NCI-H1417 (cell line): ENCODE data around the gene TEX101.
"Not testable (repeated sequence)": the region's sequence is repeated elsewhere in the genome, so short reads cannot be mapped to it uniquely, and the experiment has no call there.

Experiments used
- DNase-seq, 3 experiments: peaks; one replicate each; lab custom pipeline; 2025; lab: John Stamatoyannopoulos, UW

Gene TEX101

GRCh38 chr19:43420954-43421353, 6.3 kb downstream of the TEX101 start:
- no peak for DNase-seq

DNA sequence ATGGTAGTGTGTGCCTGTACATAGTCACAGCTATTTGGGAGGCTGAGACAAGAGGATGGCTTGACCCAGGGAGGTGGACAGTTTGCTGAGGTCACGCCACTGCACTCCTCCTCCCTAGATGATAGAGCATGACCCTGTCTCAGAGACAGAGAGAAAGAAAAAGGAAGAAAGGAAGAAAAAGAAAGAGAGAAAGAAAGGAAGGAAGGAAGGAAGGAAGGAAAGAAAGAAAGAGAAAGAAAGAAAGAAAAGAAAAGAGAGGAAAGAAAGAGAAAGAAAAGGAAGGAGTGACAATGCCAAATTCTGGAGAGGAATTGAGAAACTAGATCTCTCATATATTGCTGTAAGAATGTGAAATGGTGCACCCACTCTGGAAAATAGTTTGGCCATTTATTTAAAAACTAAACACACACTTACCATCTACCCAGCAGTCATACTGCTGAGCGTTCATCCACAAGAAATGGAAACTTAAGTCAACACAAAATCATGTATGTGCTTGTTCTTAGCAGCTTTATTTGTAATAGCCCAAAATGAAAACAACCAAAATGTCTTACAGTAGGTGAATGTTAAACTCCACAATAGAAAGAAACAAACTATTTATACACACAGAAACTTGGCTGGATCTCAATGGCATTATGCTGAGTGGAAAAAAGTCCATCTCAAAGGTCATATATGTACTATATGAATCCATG, 7.5 kb downstream of the TEX101 start:
- DNase-seq: no peak

- no peak for DNase-seq
Measured at GRCh38 chr19:43422689-43423066, 8.0 kb downstream of the TEX101 start.

- DNase-seq: no peak
Measured at GRCh38 chr19:43423779-43424178, 9.1 kb downstream of the TEX101 start.

DNA sequence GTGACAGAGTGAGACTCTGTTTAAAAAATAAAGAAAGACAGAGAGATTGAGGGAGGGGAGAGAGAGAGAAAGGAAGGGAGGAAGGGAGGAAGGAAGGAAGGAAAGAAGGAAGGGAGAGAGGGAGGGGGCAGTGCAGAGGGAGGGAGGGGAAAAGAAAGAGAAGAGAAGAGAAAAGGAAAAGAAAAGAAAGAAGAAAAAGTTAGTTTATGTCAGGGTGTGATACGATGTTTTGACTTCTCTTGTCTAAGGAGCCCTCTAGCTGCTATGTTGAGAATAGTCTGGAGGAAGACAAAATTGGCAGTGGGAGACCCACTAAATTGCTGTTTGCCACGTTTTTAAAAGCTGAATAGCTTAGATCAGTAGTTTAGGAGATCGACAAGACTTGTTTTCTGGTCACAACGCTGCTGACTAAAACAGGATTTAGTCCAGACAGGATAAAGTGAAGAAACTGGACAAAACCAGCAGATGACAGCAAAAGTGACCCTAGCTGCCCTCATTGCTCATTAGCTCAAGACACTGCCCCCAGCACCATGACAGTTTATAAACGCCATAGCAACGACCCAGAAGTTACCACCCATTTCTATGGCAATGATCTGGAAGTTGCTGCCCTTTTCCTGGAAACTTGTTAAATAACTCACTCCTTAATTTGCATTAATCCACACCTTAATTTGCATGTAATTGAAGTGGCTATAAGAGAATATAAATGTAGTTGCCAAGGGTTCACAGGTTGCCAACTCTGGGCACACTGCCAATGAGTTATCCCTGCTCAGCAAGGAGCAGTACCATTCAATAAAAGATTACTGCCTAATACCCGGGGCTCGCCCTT, 11.1 kb downstream of the TEX101 start:
- peak in 1 of 3 experiments; percentile 45 for DNase-seq

DNA sequence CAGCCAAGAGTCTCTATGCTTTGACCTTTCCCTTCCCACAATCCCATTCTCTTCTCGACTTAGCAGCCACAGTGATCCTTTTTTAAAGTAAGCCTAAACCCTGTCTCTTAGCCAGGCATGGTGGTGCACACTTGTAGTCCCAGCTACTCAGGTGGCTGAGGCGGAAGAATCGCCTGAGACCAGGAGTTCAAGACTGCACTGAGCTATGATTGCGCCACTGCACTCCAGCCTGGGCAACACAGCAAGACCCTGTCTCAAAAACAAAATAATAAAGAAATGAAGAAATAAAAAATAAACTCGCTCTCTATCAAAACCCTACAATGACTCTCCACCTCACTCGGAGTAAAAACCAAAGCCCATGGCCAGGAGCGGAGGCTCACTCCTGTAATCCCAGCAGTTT, 14.7 kb downstream of the TEX101 start:
- no peak for DNase-seq

DNA sequence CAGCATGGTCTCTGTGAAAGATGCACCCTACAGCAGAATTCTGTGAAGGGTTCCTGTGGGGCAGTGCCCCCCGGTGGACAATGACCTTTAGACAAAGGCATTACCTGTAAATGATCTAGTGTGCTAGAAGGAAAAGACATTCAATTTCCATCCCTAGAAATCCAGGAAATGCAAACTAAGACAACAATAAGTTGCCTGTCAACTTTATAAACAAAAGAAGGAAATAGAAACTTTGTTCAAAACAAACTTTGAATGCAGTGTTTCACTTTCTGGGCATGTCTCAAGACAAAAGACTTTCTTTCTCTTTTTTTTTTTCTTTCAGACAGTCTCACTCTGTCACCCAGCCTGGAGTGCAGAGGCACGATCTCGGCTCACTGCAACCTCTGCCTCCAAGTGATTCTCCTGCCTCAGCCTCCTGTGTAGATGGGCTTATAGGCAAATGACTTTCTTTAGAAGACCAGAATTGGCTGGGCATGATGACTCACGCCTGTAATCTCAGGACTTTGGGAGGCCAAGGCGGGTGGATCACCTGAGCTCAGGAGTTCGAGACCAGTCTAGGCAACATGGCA, 15.5 kb downstream of the TEX101 start:
- DNase-seq: no peak

DNA sequence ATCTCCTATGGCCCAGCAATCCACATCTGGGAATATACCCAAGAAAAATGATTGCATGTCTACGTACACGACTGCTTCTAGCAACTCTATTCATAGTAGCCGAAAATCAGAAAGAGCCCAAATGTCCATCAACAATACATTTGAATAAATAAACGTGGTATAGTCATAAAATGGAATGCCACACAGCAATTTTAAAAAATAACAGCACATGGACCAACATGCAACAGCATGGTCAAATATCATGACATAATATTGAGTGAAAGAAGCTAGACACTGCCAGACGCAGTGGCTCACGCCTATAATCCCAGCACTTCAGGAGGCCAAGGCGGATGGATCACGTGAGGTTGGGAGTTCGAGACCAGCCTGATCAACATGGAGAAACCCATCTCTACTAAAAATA, 16.3 kb downstream of the TEX101 start:
- no peak for DNase-seq

DNA sequence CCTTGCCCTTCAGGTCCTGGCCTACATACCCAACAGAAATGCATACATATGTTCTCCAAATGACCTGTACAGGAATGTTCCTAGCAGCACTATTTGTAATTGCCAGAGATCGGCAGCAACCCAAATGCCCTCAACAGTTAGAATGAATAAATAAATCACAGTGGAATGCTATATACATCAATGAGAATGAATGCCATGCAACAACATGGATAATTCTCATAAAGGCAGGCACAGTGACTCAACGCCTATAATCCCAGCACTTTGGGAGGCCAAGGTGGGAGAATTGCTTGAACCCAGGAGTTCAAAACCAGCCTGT, 18.6 kb downstream of the TEX101 start:
- DNase-seq: no peak

- DNase-seq: no peak
Measured at GRCh38 chr19:43433689-43434088, 19.0 kb downstream of the TEX101 start.

- no peak for DNase-seq
Measured at GRCh38 chr19:43435775-43436174, 21.1 kb downstream of the TEX101 start.

DNA sequence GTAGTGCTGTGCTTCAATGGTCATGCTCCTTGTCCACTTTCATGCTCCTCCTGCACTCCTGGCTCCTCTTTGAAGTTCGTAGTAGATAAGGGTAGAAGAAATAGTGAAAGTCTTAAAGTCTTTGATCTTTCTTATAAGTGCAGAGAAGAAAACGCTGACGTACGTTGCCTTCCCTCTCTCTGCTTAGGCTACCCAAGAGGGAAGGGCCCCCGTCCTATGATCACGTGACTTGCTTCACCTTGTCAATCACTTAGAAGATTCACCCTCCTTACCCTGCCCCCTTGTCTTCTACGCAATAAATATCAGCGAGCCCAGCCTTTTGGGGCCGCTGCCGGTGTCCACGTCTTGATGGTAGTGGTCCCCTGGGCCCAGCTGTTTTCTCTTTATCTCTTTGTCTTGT, 22.6 kb downstream of the TEX101 start:
- not testable (repeated sequence) for DNase-seq

- no peak for DNase-seq
Measured at GRCh38 chr19:43437712-43438111, 23.0 kb downstream of the TEX101 start.

DNA sequence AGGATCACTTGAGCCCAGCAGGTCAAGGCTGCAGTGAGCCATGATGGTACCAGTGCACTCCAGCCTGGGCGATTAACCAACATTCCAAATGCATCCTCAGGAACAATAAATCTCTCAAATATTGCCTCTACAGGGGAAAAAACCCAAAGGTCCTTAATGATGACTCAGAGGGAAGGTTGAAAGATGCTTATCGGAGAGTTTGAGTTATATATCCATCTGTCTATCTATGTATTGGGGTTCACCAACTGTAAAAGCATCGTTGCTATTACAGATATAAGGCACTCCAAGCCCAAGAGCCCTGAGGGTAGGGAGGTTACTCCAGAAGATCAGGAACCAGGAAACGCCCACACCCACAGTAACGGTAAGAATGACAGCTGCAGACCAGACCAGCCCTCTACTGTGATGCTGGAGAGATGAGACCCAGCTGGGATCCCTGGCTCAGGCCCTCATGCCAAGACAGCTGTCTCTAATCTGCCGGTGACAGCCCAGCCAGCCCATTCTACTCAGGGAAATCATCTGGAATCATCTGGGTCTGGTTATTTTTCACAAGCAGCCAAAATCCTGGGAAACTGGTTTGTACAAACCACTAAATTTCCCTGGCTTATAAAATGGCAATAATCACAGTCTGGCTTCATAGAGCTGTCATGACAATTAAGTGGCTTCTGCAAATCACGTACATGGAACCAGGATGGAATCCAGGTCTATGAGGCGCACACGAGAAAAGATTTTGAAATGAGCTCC, 23.8 kb downstream of the TEX101 start:
- DNase-seq: no peak

DNA sequence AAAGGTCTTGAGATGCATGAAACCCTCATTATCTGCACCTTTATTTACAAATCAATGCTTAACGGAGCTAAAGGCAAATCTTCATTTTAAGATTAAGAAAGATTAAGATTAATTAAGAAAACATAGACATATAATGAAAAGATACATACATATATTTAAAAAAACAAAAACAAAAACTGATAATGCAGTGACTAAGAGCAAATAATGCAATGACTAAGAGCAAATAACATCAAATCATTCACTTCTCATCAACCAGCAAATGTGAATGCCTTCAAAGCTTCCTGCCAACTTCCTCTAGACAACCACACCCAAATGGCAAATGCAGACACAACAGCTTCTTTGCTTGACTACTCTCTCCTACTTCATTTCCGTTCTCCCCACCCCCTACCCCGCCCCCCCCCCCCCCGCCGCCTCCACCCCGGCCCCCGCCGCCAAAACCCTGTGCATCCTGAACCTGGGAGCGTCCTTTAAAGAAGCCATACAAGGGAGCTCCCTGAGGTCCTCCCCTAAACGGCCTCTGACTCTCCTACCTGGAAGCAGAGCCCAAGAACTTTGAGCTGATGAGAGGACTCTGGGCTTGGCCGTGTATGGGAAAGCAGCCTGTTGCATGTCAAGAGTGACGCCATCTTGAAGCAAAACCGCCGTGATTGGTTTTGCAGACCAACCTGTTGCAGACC, 24.5 kb downstream of the TEX101 start:
- no peak for DNase-seq

- no peak for DNase-seq
Measured at GRCh38 chr19:43439709-43440063, 25.0 kb downstream of the TEX101 start.

DNA sequence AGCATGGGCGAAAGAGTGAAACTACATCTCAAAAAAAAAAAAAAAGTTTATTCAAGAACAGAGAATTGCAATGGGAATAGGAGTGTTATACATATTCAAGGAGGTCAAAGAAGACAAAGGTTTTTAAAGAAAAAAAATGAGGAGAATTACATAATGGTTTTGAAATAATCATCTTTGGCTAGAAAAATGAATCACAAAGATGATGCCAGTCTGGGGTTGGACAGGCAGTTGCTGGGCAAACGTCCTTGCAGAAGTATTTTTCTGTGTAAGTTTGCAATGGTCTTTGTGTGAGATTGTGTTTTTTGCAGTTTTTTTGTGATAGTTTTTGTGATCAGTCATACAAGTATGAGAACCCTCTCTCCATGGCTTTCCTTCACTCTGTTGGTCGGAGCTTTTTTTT, 27.0 kb downstream of the TEX101 start:
- DNase-seq: no peak

DNA sequence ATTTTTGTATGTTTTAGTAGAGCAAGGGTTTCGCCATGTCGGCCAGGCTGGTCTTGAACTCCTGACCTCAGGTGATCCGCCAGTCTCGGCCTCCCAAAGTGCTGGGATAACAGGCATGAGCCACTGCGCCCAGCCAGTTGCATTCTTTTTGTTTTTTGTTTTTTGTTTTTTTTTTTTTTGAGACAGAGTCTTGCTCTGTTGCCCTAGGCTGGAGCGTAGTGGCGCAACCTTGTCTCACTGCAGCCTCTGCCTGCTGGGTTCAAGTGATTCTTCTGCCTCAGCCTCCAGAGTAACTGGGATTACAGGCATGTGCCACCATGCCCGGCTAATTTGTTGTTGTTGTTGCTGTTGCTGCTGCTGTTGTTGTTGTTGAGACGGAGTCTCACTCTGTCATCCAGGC, 29.4 kb downstream of the TEX101 start:
- DNase-seq: not testable (repeated sequence)

DNA sequence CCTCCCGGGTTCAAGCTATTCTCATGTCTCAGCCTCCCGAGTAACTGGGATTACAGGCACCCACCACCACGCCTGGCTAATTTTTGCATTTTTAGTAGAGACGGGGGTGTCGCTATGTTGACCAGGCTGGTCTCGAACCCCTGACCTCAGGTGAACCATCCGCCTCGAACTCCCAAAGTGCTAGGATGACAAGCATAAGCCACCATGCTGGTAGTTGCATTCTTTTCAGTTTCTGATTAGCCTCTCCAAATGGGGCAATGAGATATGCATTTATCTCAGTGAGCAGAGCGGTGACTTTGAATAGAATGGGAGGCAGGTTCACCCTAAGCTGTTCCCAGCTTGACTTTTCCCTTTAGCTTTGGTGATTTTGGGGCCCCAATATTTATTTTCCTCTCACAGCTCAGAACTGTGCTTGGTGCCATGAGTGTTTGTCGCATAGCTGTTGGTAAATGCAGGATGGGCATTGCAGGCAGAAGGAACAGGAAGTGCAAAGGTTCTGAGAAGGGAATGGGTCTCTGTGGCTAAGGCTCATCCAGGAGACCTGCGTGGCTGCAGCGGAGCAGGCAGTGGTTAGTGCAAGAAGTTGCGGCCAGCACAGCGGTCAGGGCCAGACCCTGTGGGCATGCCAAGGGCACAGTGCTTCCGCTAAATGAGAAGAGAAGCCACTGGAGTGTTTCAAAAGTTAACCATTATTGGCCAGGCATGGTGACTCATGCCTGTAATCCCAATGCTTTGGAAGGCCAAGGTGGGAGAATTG, 30.0 kb downstream of the TEX101 start:
- DNase-seq: no peak

- DNase-seq: no peak
Measured at GRCh38 chr19:43445426-43445825, 30.7 kb downstream of the TEX101 start.

DNA sequence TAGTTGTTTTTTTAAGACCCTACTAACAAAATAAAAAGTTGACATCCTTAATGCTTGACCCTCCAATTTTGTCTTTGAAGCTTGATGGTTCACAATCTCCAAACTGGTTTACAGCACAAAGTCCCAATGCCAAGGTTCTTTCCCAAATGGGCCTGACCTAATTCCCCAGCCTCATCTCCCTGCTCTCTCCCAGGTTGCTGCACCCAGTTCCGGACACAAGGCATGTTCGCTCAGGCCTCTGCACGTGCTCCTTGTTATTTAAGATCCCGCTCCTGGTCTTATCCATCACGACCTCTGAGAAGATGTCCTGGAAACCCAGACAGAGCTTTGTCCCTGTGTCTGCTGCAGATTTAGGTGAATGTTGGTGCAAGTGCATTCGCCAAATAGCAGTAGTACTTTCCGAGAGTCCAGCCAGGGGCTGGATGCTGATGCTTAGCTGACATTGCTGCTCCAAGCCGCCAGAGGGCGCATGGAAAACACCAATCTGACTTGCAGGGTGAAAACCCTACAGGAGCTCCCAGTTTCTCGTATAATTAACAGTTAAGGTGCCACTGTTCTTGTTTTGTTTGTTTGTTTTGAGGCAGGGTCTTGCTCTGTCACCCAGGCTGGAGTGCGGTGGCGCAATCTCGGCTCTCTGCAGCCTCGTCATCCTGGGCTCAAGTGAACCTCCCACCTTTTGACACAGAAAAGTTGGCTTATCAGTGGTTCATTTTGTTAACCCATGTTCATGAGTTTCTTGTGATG, 32.2 kb downstream of the TEX101 start:
- peak; percentile 40 to 84 (median 74) for DNase-seq
